NCI-H748 (cell line): ENCODE measurements around the gene MAD1L1.

Experiments
- DNase-seq: peaks from one replicate; lab custom pipeline; 2025; ENCODE audit not compliant: unreplicated experiment; lab: John Stamatoyannopoulos, UW

The MAD1L1 gene

DNA sequence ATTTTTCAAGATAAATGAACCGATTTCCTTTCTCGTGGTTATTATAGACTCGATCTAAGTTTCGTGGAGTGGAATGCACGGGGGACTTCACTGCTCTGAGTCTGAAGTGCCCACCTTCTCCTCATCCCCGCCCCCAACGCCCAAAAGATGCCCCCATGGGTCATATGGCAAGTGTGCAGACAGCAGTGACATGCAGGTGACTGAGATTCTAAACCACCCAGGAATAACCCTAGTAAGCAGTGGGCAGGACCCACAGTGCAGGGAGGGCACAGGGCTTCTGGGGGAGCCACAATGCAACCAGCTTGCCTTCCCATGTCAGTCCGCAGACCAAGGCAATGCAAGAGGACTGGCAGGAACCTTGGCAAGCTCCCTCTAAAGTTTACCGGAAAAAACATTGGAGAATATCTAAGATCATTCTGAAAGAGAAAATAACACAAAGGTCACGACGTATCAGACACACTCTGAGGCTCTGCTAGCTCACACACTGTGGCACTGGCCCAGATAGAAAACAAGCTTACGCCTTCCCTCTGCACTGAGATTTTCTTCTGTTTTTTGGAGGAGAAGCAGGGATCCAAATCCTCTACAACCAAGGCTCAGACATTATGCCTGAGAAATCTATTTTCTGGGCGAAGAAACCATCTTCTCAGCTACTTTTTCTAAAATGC lies 239.6 kb downstream of the MAD1L1 start:
- DNase-seq = no peak

DNA sequence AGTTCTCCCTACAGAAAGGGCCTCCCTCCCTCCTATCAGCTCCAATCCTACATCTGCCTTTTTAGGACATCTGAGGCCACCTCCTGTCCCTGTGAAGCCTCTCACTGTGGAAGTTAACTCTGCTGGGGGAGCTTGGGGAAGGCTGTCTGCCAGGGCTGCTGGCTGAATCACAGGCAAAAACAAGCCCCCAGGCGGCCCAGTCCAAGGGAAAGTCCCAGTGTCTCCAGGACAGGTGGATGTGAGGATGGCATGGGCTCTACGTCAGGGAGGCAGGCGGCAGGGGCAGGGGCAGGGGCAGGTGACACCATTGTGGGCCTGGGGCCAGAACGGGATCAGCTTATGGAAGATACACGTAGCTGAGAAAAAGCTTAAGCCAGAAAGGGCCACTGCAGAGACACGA lies 240.2 kb downstream of the MAD1L1 start:
- DNase-seq = no peak

DNA sequence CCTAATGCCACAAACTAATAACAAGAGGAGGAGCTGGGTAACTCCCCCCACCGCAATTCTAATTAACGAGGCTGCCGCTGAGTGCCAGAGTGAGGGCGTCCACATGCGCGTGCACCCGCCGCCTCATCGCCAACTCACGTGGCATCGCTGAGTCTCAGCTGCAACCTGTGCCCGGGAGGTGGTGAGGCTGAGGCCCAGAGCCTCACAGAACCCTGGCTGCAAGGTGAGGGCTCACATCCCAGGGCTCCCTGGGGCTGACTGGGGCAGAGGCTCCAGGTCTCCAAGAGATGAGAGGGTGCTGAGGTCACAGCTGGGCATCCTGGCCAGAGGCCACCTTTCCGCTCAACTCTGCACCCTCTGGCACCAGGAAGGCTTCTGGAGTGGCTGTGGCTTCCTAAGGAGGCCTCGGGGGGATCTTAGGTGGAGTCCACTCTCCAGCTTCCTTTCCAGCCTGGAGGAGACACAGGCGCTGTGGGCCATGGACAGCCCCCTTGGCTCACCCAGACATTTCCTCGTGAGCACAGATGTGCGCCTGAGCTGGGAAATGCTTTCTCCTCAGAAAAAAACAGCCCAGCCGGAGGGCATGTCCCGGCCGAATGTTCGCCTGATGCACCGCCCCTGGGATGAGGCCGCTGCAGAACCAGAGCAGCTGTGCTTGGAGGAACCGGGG lies 242.6 kb downstream of the MAD1L1 start:
- no peak for DNase-seq

DNA sequence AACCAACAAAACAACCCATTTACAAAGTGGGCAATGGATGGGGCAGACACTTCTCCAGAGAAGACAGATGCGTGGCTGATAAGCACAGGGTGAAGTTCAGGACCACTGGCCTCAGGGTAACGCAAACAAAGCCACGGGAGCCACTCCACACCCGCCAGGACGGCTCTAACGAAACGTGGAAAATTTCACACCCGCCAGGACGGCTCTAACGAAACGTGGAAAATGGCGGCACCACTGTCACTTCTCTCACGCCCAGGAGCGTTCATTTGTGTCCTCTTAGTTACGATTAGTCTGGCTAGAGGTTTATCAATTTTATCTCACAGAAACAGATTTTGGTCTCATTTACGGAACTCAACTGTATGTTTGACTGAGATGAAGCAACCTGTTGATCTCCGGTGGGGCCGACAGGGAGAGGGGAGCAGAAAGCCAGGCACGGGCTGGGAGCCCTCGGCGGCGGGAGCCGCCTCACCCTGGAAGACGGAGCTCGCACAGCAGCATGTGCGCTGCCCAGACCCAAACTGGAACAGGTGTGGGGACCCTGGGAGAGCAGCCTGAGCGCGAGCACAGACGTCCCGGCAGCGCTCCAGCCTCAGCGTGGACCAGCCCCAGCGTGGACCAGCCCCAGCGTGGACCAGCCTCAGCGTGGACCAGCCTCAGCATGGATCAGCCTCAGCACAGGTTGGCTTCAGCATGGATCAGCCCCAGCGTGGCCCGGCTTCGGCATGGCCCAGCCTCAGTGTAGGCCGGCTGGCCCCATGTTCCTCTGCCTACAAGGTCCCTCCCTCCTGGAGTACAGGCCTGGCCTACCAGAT lies 243.5 kb downstream of the MAD1L1 start:
- DNase-seq = no peak

DNA sequence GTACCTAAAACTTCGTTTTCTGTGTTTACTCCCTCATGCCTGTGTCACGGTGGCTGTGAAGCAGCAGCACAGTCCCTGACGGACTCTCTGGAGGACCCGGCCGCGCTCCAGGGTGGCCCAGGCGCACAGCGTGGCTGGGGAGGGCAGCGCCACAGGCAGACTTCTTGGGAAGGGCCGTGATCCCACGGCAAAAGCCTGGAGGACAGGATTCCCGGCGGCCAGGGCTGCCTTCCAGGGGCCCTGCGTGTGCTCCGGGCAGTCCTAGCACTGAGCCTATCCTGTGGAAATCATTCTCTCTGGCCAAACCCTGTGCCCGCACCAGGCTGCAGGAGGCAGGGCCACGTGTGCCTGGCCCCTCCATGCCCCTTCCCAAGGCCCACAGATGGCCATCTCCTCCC lies 244.2 kb downstream of the MAD1L1 start:
- DNase-seq = no peak

DNA sequence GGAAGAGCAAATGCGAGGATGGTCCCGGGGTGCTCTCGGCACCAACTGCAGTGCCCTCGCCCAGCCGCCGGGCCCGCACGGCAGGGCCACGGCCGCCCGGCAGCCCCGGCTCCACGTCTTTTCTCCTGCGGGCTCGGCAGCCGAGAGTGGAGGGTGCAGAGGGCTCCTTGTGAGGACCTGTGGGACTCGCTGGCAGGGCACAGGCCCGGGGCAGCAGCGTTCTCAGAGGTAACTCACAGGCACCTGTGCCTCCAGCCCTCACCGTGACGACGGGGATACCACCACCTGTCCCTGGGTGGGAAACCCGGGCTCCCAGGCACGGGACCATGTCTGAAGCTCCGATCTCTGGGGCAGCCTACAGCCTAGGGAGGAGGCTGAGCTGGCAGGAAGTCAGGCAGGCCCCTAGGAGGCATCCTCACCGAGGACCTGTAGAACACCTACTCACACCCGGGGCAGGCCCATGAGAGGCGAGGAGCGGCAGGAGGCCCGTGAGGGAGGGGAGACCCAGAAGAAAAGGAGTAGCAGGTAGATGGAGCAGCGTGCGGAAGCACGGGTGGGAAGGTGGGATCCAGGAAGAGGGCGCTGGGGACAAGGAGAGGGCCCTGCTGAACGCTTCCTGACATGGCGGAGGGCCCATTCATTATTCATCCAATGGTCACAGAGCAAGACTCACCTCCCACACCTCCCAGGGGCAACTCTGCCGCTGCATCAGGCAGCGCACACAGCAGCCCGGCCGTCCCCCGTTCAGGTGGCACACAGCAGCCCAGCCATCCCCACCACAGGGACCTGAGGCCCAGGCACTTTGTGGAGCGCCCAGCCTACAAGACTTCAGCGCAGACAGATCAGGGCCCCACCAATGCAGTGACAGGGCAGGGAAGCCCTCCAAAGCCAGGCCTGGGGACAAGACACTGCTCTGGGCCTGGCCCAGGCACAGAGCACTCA lies 244.9 kb downstream of the MAD1L1 start:
- DNase-seq = no peak

DNA sequence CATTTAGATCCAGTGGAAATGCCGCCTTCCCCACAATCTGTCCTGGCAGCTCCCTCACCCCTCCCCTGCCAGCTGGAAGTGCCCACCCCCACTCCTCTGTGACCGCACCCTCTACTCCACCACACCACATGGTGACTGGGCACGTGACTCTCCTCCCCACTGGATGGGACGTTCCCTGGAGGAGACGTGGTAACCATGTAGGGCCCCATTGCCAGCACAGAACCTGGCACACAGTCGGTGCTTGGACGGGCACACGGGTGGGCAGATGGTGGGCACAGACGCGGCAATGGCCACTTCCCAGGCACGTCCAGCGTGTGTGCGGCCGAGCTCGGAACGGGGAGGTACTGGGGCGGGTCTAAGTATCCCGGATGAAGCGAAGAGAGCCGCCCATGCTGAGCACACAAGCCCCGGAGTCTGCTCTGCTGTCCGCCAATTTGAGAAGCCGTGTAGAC lies 245.6 kb downstream of the MAD1L1 start:
- DNase-seq = no peak

DNA sequence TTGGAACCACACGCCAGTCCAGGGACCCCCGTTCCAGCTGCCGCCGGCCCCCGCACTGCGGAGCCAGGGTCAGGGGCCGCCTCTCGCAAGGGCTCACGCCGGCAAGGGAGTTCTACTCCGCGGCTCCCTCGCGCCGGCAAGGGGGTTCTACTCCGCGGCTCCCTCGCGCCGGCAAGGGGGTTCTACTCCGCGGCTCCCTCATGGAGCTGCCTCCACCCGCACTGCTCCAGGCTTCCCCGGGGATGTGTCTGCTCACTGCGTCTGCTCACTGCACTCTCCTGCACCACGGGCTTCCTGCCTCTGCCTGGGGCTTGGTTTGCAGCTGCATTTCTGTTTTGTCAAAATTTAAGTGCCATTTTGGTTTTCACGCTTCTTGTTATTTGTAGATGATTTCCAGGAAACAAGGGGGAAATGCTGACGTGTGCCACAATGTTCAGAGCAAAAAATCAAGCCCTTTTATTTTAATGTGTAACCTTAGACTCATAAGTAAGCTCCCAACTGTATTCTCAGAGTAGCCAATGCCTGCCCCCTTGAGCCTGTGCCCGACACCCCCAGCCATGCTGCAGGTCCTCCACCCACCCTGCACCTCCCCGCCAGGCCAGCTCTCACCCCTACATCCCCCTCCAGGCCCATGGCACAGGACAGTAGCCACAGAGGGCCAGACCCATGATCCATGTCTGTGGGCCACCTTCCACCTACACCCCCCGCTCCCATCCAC lies 246.2 kb downstream of the MAD1L1 start:
- DNase-seq = no peak

DNA sequence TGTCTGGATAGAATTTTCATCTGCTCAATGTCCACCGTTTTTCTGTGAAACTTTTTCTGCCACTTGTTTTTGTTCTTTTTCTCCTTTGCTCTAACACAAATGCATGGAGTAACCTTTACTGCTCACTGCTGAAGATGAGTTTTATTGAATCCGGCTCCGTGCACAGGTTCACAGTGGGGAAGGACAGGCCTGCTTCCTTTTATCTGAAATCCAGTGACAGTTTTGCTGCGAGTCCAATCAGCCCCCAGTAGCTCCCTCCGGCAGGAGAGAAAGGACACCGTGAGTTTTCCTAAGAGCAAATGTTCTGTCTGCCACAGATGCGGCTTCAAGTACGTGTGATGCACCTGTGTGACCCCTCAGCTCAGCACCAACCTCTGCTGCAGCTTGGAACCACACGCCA lies 246.8 kb downstream of the MAD1L1 start:
- no peak for DNase-seq

DNA sequence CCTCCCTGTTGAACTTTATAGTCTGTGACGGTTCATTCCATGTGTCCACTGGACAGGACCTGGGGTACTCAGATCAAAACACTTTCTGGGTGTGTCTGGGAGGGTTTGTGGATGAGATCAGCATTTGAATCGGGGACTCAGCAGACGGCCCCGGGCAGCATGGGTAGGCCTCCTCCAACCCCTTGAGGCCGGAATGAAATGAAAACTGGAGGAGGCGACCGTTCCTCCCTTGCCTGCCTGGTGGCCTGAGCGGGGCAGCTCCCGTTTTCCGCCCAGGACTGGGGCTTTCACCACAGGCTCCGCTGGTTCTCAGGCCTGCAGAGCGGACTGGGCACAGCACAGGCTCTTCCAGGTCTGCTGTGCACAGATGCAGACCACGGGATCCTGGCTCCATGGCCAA lies 247.7 kb downstream of the MAD1L1 start:
- DNase-seq = no peak

DNA sequence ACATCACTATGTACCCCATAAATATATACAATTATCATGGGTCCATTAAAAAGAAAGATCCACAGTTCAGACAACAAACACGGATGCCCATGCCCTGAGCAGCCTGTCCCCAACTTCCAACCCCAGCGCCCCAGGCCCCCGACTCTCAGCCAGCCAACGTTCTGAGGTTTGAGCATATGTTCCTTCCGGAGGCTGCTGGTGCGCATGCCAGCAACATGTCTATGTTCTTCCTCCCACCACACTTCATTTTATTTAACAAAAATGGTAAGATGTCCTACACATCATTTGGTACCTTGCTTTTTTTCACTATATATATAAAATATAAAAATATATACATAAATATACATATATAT lies 250.9 kb downstream of the MAD1L1 start:
- DNase-seq = no peak

DNA sequence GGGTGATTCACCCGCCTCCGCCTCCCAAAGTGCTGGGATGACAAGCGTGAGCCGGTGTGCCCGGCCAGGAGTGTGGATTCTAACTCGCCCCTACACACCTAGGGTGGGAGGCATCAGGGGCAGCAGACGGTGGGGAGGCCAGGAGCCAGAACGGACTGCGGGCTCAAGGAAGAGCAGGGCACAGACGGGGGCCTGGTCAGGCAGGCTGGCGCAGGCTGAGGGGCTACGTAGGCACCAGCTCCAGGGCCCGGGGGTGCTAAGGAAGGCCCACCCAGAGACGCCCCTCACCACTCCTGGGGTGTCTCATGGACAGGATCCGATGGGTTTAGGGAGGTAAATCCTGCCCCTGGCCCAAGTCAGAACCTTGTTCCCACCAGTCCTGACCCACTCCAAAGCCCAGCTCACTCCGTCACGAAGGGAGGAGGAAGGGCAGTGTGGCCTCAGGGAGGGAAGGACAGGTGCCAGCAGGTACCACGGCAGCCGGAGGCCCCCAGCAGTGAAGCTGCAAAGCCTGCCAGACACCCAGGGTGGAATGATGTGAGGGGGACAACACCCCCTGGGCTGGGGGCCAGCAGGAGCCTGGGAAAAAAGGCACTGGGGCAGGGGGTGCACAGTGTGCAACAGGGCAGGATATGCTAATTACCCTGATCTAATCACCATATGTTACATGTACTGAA lies 251.4 kb downstream of the MAD1L1 start:
- DNase-seq = no peak

DNA sequence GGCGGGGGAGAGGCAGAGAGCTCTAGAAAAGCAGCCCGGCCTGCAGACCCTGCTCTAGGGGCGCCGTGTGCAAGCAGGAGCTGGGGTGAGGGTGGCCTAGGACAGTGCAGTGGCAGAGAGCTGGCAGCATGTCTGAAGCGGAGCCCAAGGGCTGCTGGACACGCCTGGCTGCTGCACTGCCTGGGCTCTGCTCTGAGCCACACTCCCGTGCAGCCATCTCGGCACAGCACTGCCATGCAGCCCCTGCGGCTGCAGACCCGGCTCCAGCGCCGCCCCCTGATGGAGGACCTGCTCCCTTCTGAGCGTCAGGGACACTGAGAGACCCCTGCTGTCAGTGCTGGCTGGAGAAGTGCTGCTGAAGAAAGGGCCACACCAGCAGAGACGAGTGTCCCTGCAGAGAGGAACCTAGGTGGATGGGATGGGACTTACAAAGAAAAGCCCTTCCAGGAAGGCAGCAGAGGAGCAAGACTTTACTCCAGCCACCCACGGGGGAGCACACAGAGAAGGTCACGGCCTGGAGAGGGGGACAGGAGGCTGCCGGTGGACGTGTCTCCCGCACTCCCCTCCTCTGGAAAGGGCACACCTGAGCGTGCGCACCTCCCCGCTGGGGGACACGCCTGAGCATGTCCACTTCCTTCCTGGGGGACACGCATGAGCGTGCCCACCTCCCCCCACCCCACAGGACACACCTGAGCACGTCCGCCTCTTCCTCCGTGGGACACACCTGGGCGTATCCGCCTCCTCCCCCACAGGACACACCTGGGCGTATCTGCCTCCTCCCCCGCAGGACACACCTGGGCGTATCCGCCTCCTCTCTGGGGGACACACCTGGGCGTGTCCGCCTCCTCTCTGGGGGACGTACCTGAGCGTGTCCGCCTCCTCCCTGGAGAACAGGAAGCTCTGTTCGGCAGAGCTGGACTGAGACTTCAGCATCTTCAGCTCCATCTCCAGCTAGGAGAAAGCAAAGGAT lies 252.9 kb downstream of the MAD1L1 start:
- peak; percentile 69 for DNase-seq

DNA sequence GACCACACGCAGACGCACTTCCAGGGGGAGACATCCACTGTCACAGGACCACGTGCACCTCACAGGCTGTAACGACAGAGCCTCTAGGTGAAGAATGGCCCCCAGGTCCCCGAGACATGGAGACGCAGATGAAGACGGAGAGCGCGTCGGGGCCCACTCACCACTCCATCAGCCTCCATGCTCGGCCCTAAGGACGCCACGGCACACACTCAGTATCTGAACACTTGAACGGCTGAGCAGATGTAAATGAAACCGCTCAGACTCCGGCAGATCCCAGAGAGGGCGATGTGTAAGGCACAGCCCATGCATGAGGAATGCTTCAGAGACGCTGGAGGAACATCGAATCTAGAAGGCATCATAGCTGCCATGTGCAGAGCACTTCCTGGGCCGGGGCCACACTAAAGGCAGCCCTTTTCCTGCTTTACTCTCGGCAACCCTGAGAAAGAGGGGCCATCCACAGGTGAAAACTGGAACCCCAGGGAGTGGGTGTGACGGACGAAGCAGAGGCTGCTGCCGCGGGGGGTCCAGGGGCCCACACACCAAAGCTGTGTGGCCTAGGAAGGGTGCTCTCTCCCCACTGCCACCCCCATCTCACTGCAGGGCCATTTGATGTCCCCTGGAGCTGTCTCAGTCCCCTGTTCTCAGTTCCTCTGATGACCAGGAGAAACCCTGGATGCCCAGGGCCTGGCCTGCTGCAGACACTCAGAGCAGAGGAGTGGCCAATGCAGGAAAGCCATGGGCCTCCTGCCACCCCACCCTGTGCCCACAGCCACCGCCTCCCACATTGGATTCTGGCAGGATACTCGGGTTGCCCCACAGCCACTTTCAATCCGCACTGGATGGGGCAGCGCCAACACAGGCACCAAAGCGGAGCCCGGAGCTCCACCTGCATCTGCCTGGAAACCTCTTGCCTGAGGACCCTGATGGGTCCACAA lies 253.8 kb downstream of the MAD1L1 start:
- no peak for DNase-seq

DNA sequence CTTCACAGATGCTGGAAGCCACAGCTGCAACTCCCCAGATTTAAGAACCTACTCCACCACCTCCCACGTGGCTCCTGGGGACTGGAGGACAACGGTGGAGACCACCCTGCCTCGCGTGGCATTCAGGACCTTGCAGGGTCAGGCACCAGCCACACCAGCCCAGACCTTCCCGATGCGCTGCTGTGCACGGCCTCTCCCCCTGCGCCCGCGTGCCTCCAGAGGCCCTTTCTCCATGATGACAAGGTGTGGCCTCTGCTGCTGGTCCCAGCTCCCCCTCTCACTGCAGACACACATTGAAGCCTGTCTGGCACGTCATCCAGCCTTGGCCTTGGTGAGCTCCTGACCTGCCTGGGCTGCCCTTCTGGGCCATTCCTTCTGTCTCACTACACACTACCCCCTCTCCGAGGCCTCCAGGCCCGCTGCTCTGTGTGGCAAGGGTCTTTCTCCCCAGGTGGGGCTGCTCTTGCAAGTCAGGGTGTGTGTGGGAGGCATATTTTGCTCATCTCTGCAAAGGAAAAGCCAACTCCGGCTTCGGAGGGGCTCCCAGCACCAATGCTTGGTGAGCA lies 254.8 kb downstream of the MAD1L1 start:
- no peak for DNase-seq

DNA sequence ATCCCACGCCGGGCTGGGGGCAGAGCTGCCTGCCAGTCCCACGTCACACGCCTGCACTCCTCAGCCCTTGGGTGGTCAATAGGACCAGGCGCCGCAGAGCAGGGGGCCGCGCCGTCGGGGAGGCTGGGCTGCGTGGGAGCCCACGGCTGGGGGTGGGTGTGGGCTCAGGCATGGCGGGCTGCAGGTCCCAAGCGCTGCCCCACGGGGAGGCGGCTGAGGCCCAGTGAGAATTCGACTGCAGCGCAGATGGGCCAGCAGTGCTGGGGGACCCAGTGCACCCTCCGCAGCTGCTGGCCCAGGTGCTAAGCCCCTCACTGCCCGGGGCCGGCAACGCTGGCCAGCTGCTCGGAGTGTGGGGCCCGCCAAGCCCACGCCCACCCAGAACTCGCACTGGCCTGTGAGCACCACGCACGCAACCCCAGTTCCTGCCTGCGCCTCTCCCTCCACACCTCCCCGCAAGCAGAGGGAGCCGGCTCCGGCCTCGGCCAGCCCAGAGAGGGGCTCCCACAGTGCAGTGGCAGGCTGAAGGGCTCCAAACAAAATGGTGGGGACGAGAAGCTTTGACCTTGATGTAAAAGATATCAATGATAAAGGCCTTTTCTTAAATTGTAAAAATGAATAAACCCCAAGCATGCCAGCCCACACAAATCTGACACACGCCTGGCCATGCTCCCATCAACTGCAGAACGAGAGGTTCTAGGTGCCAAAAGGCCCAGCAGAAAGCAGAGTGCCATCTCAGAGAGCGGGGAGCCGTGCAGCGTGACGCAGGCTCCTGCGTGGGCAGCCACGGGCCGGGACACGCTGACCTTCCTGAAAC lies 255.5 kb downstream of the MAD1L1 start:
- no peak for DNase-seq
